BE2C (cell line): Measurements from ENCODE around the gene PLEKHG1.

ENCODE experiments used
- DNase-seq: peaks from one replicate; pipeline ENCODE4 v3.0.0-alpha.2; 2020
- H3K27me3 ChIP-seq: fragments of 250-450 bp; sonication (Bioruptor Pico); 2 replicates; pipeline ENCODE4 v1.5.1; 2020; ENCODE audit warnings: mild to moderate bottlenecking
- H3K36me3 ChIP-seq: fragments of 250-450 bp; sonication (Bioruptor Pico); 2 replicates; pipeline ENCODE4 v1.5.1; 2020; ENCODE audit warnings: mild to moderate bottlenecking
- H3K4me1 ChIP-seq: fragments of 250-450 bp; sonication (Bioruptor Pico); 2 replicates; pipeline ENCODE4 v1.5.1; 2020
- H3K4me3 ChIP-seq: 2 replicates; pipeline ENCODE4 v1.5.1; 2011; ENCODE audit warnings: low read depth, low read length
- H3K9me3 ChIP-seq: fragments of 250-450 bp; sonication (Bioruptor Pico); 2 replicates; pipeline ENCODE4 v1.5.1; 2020
- CTCF ChIP-seq: IDR thresholded peaks from 2 replicates; pipeline ENCODE4 v1.5.1; 2012; ENCODE audit warnings: mild to moderate bottlenecking, low read depth, low read length

Gene PLEKHG1

DNA sequence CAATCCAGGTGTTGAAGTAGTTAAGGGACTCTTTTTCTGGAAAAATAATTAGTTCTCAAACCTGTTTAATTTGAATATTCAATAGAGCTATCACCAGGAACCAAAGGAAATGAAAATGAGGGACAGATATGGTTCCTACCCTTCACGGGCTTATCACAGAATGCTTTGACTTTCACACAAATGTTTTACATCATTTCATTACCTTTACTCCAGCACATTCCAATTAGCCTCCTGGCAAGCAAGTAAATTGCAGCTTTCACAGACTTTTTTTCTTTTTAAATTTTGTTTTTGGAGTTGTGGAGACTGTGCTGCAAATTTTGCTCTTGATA, 35.2 kb downstream of the PLEKHG1 start:
- no peak for TF ChIP-seq CTCF
- H3K36me3 ChIP-seq = no peaks in the 10 kb centered on the region
- no peak overlapping the region for H3K4me3 ChIP-seq

GRCh38 chr6:150635906-150636514, 36.3 kb downstream of the PLEKHG1 start:
- Histone ChIP-seq H3K9me3 (no peaks in the 10 kb centered on the region), H3K27me3 (peaks cover 6% of the 10 kb centered on the region), H3K4me1 (no peaks in the 10 kb centered on the region), H3K4me3 (no peak overlapping the region), H3K36me3 (no peaks in the 10 kb centered on the region)
- TF ChIP-seq CTCF = no peak
- no peak for DNase-seq

More for the DNA sequence above, 35.2 kb downstream of the PLEKHG1 start:
- H3K27me3 ChIP-seq = peaks cover 6% of the 10 kb centered on the region
- no peak for DNase-seq
- no peaks in the 10 kb centered on the region for H3K9me3 ChIP-seq
- no peaks in the 10 kb centered on the region for H3K4me1 ChIP-seq

GRCh38 chr6:150636808-150637207, 37.1 kb downstream of the PLEKHG1 start:
- Histone ChIP-seq H3K27me3 (peaks cover 6% of the 10 kb centered on the region), H3K9me3 (no peaks in the 10 kb centered on the region), H3K4me1 (no peaks in the 10 kb centered on the region), H3K4me3 (no peak overlapping the region), H3K36me3 (no peaks in the 10 kb centered on the region)
- no peak for DNase-seq
- TF ChIP-seq CTCF = no peak

DNA sequence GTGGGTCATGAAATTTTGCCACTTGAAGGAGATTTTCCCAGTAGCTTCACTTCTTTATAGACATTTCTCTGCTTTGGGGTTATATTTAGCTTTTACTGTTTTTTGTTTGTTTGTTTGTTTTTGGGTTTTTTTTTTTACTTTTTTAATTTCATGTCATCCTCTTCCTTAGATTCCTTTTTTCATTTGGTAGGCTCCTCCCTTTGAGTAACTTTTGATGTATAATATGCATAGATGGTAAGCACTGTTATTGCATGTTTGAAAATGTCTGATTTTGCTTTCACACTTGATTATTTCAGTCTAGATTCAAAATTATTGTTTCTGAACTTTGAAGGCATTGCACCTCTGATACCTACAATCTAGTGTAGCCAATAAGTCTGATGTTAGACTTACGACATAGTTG, 37.6 kb downstream of the PLEKHG1 start:
- Histone ChIP-seq H3K9me3 (no peaks in the 10 kb centered on the region), H3K4me1 (no peaks in the 10 kb centered on the region), H3K4me3 (no peak overlapping the region), H3K36me3 (no peaks in the 10 kb centered on the region), H3K27me3 (peaks cover 6% of the 10 kb centered on the region)
- no peak for TF ChIP-seq CTCF
- no peak for DNase-seq

DNA sequence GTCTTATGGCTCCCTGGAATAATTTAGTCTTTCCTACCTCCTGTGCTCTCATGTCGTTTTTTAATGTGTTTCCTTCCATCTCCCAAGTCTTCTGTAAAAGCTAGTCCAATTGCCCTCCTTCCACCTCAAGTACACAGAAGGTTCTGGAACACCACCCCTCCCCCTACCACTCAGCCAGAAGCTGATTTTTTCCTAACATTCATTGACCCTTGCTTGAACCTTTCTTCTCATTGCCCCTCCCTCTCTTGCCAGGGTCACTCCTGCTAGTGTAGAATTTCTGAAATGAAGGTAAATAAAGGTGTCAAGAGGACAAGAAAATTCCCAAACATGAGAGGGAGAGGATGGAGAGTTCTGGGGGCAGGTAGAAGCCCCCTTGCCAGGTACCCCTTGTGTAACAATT, 38.6 kb downstream of the PLEKHG1 start:
- H3K9me3 ChIP-seq = no peaks in the 10 kb centered on the region
- H3K4me3 ChIP-seq = no peak overlapping the region
- no peak for DNase-seq
- no peaks in the 10 kb centered on the region for H3K36me3 ChIP-seq
- H3K4me1 ChIP-seq = no peaks in the 10 kb centered on the region
- TF ChIP-seq CTCF = no peak
- H3K27me3 ChIP-seq = no peaks in the 10 kb centered on the region; the same call in 1 of the 2 replicates

GRCh38 chr6:150638765-150639164, 39.1 kb downstream of the PLEKHG1 start:
- no peaks in the 10 kb centered on the region for H3K36me3 ChIP-seq
- no peak for TF ChIP-seq CTCF
- no peaks in the 10 kb centered on the region; the same call in 1 of the 2 replicates for H3K27me3 ChIP-seq
- DNase-seq = no peak
- H3K9me3 ChIP-seq = no peaks in the 10 kb centered on the region
- H3K4me1 ChIP-seq = no peaks in the 10 kb centered on the region
- no peak overlapping the region for H3K4me3 ChIP-seq
